ENCODE data around the gene MAMDC4.

The MAMDC4 gene

GRCh38 chr9:136896027-136896426 is 43.9 kb downstream of the MAMDC4 start:
- no peak for DNase-seq

GRCh38 chr9:136898483-136899100 is 46.4 kb downstream of the MAMDC4 start:
- DNase-seq, result no peak

DNA sequence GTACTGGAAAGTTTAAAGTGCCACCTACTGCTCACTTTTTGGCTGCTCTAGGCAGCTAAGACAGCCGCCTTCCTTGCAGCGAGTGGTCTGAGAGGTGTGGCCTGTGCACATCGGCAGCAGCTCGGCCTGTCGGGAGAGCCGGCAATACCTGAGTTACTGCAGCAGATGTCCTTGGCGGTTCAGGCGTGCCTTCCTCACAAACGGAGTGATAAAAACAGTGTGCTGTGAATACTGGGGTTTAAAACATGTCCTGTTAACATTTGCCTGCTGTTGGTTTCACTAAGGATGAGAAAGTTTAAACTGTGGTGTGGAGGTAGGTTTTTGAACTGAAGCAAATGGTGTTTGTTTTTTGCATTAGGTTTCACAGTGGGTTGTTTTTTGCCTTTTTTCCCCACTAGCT is 47.0 kb downstream of the MAMDC4 start:
- DNase-seq, result no peak

DNA sequence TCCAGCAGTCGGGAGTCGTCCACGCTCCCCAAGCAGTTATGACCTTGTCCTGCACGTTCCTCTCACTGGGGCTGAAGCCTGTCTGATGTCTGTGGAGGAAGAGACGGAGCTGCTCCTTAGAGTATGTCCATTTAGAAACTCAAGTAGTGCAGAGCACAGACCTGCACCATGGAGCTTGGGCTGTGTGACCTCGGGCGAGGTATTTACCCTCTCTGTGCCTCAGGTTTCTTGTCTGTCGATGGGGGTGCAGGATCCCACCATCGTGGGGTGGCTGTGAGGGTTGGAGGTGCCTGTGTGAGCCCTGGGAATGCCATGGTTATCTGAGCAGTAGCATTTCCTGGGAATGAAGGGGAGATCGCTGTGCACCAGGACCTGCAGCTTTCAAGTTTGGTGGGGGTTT is 48.4 kb downstream of the MAMDC4 start:
- DNase-seq, result no peak

DNA sequence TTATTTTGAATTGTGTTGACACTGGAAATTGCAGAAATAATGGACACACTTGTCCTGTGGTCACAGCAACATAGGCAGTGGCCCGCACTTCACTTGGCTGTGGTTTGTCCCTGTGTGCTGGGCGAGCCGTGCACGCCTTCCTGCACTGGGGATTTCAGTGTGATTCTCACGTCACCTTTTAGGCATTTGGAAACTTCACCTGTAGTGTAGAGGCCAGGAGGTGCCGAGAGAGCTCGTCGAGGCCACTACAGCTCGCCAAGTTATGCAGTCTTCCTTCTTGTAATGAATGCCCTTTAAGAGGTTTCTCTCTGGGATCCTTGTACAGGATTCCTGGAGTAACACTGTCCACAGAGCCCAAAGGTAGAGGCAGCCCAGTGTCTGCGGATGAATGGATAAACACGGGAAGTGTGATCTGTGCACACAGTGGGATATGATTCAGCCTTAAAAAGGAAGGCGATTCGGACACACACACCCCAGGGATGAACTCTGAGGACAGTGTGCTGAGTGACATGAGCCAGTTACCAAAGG is 48.9 kb downstream of the MAMDC4 start:
- no peak for DNase-seq

DNA sequence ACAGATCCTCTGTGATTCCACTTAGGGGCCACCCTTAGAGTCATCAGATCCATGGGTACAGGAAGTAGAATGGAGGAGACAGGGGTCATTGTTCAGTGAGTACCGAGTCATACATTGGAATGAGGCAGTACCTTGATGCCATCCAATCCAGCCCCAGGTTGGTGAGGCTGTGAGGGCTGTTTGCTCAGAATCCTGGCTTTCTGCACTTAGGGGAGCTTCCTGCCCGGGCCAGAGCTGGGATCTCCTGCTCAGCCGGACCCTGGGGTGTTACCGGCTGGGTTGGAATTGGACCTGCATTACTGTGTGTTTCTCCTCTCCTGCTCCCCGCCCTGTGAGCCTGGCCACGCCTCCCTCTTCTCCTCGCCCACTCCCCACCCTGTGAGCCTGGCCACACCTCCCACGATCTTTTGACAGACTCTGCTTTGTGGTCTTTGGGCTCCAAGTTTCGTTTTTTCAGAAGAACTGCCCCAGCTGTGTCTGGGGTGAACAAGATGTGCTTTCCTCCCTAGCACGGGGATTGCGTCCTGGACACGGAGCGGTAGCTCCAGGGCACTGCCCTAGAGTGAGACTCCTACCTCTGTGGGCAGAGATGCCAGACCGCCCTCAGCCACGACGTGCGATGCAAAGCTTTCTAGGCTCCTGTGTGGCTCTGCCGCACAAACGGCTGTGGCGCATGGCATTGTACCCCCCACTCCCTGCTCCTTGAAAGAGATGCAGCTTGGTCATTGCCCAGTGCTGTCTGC is 49.5 kb downstream of the MAMDC4 start:
- DNase-seq, result peak; percentile 70

- peak; percentile 79 for DNase-seq
Measured at GRCh38 chr9:136902259-136902821, 50.2 kb downstream of the MAMDC4 start.

DNA sequence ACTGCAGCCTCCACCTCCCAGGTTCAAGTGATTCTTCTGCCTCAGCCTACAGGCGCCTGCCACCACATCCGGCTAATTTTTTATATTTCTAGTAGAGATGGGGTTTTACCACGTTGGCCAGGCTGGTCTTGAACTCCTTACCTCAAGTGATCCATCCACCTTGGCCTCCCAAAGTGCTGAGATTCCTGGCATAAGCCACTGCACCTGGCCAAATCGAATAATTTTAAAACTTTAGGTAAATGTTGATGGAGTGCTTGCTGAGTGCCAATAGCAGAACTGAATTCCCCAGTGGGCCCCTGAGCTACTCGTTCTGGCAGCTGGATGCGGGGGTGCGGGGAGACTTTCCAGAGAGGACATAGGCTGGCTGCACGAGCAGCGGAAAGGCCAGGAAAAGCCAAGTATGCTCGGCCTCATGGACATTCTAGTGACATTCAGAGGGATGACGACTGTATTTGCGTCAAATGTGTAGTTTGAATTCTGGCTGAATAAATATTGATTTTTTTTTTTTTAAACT is 51.0 kb downstream of the MAMDC4 start:
- no peak for DNase-seq

DNA sequence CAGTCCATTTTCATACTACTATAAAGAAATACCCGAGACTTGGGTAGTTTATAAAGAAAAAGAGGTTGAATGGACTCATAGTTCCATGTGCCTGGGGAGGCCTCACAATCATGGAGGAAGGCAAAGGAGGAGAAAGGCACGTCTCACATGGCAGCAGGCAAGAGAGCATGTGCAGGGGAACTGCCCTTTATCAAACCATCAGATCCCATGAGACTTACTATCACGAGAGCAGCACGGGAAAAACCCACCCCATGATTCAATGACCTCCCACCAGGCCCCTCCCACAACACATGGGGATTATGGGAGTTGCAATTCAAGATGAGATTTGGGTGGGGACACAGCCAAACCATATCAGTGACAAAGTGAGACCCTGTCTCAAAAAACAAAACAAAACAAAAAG is 54.1 kb downstream of the MAMDC4 start:
- no peak for DNase-seq

DNA sequence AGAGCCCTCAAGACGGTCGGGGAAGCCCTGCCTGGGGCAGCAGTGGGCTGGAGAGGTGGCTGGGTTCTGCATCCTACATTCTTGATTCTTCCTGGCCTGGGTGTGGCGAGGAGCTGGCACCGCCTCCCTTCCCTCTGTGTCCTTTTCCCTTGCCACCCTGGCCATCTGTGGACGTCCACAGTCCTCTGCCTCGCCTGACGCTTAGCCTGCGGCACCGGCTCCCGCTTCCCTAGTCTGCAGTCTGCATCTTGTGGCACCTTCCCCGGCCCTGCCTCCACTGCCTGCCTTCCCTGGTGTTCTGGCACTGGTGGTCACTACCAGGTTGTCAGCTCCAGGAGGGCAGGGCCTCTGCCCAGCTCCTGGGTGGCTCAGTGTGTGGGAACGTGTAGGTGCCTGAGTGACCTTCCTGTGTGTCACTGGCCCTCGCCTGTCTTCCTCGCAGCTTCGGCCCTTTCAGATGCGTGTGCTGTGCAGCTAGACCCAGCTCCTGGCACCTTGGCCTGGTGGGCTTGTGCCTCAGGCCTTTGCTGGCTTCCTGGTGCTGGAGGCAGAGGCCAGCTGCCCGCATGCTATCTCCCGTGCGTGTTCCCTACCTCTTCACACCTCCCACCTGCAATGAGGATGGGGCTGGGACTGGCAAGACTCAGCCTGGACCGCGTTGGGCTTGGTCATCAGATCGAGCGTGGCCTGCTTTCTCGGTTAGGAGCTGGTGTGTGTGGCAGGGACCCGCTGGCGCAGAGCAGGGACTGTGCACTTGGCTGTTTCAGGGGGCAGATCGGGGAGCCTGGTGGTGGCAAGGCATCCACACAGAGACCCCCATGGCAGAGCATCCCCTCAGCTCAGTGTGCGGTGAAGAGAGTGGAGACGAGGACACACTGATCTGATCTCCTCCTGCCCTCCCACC is 55.1 kb downstream of the MAMDC4 start:
- DNase-seq, result no peak

All from stimulated activated CD4-positive, alpha-beta T cell treated with anti-CD3 and anti-CD28 coated beads, Interleukin-12 subunit alpha, Interleukin-12 subunit beta, amount 100 ng/mL, for 4 hours (primary cell).